Naive thymus-derived CD8-positive, alpha-beta T cell (primary cell): ENCODE measurements around the gene CATSPER3. TPM values are rescaled to one million over a fixed set of nuclear protein-coding genes. Genes with fewer than 3 reads are reported as not detected.
A peak's percentile ranks its signal among the peaks of the same experiment; 100 is the strongest.

ENCODE experiments used
- ATAC-seq, 2 donors: fragments of 150-1000 bp; cut with Tn5 transposase in 1 of 2; sonication (Bioruptor Pico), chemical (Tn5 transposase) in 1 of 2; 1 replicate in 1 of 2; 2 replicates in 1 of 2; pipeline ENCODE4 v1.10.0; 2021; ENCODE audit warnings: mild to moderate bottlenecking in 2 of 2, moderate library complexity in 2 of 2
- POLR2A ChIA-PET: fragments of 350-600 bp; sonication (Branson Sonifier 250); formaldehyde crosslinking; loops from one replicate; lab custom pipeline; 2021; ENCODE audit warnings: antibody characterized with exemption; lab: Charles Lee
- DNase-seq, 10 donors: peaks; one replicate each; pipeline versions ENCODE4 v3.0.0 to v3.0.0-alpha.2; 2020 to 2022
- H3K27ac Mint-ChIP-seq, 10 donors: one replicate each; pipeline ENCODE4 v1.8.0; 2020 to 2022; ENCODE audit warnings: mild to moderate bottlenecking in 10 of 10, mixed read lengths in 10 of 10, moderate library complexity in 4 of 10, inconsistent platforms in 1 of 10
- H3K27me3 Mint-ChIP-seq, 5 donors: one replicate each; pipeline ENCODE4 v1.8.0; 2021 to 2022; ENCODE audit warnings: mixed read lengths in 5 of 5
- H3K36me3 Mint-ChIP-seq, 3 donors: one replicate each; pipeline ENCODE4 v1.8.0; 2020 to 2022; ENCODE audit warnings: mixed read lengths in 3 of 3, mild to moderate bottlenecking in 2 of 3, inconsistent platforms in 1 of 3
- H3K4me1 Mint-ChIP-seq, 4 donors: one replicate each; pipeline ENCODE4 v1.8.0; 2021 to 2022; ENCODE audit warnings: mixed read lengths in 4 of 4
- H3K4me3 Mint-ChIP-seq, 10 donors: one replicate each; pipeline ENCODE4 v1.8.0; 2020 to 2022; ENCODE audit warnings: mild to moderate bottlenecking in 10 of 10, mixed read lengths in 10 of 10, moderate library complexity in 6 of 10, inconsistent platforms in 1 of 10
- H3K9me3 Mint-ChIP-seq, 9 donors: one replicate each; pipeline ENCODE4 v1.8.0; 2020 to 2022; ENCODE audit warnings: mixed read lengths in 9 of 9, mild to moderate bottlenecking in 3 of 9, inconsistent platforms in 1 of 9, moderate library complexity in 1 of 9
- polyA plus RNA-seq, 3 donors: library from polyadenylated mRNA; unstranded; fragments of 300-500 nt; fragmentation: Illumina TruSeq; gene quantifications; one replicate each; pipeline ENCODE4 v1.2.3, GENCODE V29; 2021
- total RNA-seq, 8 experiments: library from RNA in 2 of 8; stranded (reverse) in 2 of 8; gene quantifications; one replicate each; pipeline ENCODE4 v1.2.3 and lab custom pipeline; 2021 to 2026

Gene CATSPER3
- total and polyA plus RNA-seq, 5 experiments from 2014 or later = 0.67 to 0.80 (median 0.78) TPM; not detected in 2

GRCh38 chr5:135034236-135034962 lies 66.7 kb downstream of the CATSPER3 start:
- peak; percentile 28 to 32 for ATAC-seq
- peak in 1 of 10 donors; percentile 5 for DNase-seq
- Mint-ChIP-seq H3K27me3 (peaks cover 44 to 89% (median 68%) of the 10 kb centered on the region in 5 donors), H3K4me1 (peaks cover 23 to 52% (median 44%) of the 10 kb centered on the region in 4 donors), H3K36me3 (peaks cover 0 to 5% (median 4%) of the 10 kb centered on the region in 3 donors), H3K4me3 (peak overlapping the region; percentile 68 to 88 (median 82)), H3K27ac (no peak overlapping the region), H3K9me3 (peaks cover 0 to 5% (median 0%) of the 10 kb centered on the region in 9 donors)
- POLR2A ChIA-PET = interaction anchor here (0.6 kb wide), 1 partner anchor 400 kb away, joined by 3 read pairs; no protein-coding TSS in a partner anchor

GRCh38 chr5:135034963-135035677 lies 67.4 kb downstream of the CATSPER3 start:
- peaks cover 37 to 83% (median 63%) of the 10 kb centered on the region in 5 donors for H3K27me3 Mint-ChIP-seq
- ATAC-seq (no peak), DNase-seq (no peak)
- no peak overlapping the region for H3K27ac Mint-ChIP-seq
- H3K36me3 Mint-ChIP-seq = peaks cover 0 to 2% (median 0%) of the 10 kb centered on the region in 3 donors
- peak overlapping the region; percentile 68 to 88 (median 74) for H3K4me3 Mint-ChIP-seq
- peaks cover 0 to 3% (median 0%) of the 10 kb centered on the region in 9 donors for H3K9me3 Mint-ChIP-seq
- peaks cover 19 to 47% (median 41%) of the 10 kb centered on the region in 4 donors for H3K4me1 Mint-ChIP-seq
- POLR2A ChIA-PET = interaction anchor here (0.6 kb wide), 1 partner anchor 401 kb away, joined by 3 read pairs; no protein-coding TSS in a partner anchor

DNA sequence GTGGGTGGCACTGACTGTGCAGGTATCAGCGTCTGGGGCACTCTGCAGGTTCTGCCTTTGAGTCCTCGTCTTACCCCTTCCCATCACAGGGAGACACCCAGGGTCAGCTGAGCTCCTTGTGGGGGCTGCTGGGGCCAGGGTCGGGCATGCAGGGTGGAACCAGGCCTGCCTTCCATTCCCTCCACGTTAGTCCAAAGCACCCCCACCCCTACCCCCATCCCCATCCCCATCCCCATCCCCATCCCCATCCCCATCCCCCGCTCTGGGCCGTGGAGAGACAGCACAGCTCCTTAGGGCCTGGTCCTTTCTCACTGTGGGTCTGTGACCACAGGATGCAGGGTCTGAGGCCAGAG lies 67.9 kb downstream of the CATSPER3 start:
- POLR2A ChIA-PET = no interaction called here
- peaks cover 0 to 2% (median 0%) of the 10 kb centered on the region in 3 donors for H3K36me3 Mint-ChIP-seq
- peaks cover 33 to 83% (median 58%) of the 10 kb centered on the region in 5 donors for H3K27me3 Mint-ChIP-seq
- peak overlapping the region in 6 of 10 donors; percentile 39 to 88 (median 66) for H3K4me3 Mint-ChIP-seq
- H3K9me3 Mint-ChIP-seq = peaks cover 0 to 3% (median 0%) of the 10 kb centered on the region in 9 donors
- DNase-seq (no peak), ATAC-seq (no peak)
- H3K27ac Mint-ChIP-seq = no peak overlapping the region
- H3K4me1 Mint-ChIP-seq = peaks cover 16 to 47% (median 43%) of the 10 kb centered on the region in 4 donors

- POLR2A ChIA-PET = no interaction called here
- DNase-seq = no peak
- Mint-ChIP-seq H3K27me3 (peaks cover 35 to 83% (median 60%) of the 10 kb centered on the region in 5 donors), H3K36me3 (peaks cover 0 to 2% (median 0%) of the 10 kb centered on the region in 3 donors), H3K4me3 (peak overlapping the region in 3 of 10 donors; percentile 16 to 56 (median 26)), H3K9me3 (peaks cover 0 to 3% (median 0%) of the 10 kb centered on the region in 9 donors), H3K4me1 (peaks cover 12 to 43% (median 38%) of the 10 kb centered on the region in 4 donors), H3K27ac (no peak overlapping the region)
- no peak for ATAC-seq
Observed at GRCh38 chr5:135036405-135036804, 68.7 kb downstream of the CATSPER3 start.

DNA sequence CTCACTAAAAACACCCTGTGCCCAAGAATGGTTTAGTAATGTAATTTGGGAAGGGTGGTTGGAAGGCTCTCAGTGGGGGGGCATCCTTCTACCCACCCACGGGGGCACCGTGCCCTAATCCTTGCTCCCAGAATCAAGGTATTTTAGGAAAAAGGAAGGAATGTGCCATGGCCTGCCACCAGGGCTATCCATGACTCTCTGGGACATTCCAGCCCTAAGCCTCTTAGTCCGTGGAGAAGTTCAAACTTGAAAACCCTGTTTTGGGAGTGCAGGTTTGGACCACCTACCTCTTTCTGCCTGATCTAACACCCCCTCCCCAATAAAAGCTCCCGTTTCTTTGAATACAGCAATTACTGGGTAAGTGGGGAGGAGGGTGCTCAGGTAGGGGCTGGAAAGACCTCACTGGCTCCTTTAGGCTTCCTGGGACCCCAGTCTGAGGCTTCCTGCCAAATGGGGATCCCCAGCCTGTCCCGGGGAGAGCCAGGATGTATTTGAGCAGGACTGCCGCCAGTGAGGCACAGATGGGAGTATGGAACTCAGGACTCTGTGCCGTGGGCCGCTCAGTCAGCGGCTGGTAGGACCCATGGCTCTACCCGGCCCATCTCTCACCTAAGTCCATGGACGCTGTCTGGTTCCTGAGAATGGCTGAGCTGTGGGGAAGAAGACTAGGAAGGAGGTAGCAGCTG lies 70.0 kb downstream of the CATSPER3 start:
- no peaks in the 10 kb centered on the region for H3K9me3 Mint-ChIP-seq
- peaks cover 30 to 83% (median 63%) of the 10 kb centered on the region in 5 donors for H3K27me3 Mint-ChIP-seq
- H3K36me3 Mint-ChIP-seq = peaks cover 0 to 2% (median 0%) of the 10 kb centered on the region in 3 donors
- H3K4me1 Mint-ChIP-seq = peaks cover 9 to 34% (median 29%) of the 10 kb centered on the region in 4 donors
- H3K4me3 Mint-ChIP-seq = peak overlapping the region in 1 of 10 donors; percentile 18
- no peak overlapping the region for H3K27ac Mint-ChIP-seq
- ATAC-seq (no peak), DNase-seq (no peak)
- POLR2A ChIA-PET = no interaction called here

- H3K4me3 Mint-ChIP-seq = peak overlapping the region in 8 of 10 donors; percentile 22 to 64 (median 42)
- POLR2A ChIA-PET = interaction anchor here (1.2 kb wide), 1 partner anchor 14 kb away, joined by 3 read pairs; no protein-coding TSS in a partner anchor
- no peak for DNase-seq
- ATAC-seq = no peak
- peaks cover 7 to 29% (median 25%) of the 10 kb centered on the region in 4 donors for H3K4me1 Mint-ChIP-seq
- H3K27me3 Mint-ChIP-seq = peaks cover 31 to 83% (median 66%) of the 10 kb centered on the region in 5 donors
- no peak overlapping the region for H3K27ac Mint-ChIP-seq
- H3K36me3 Mint-ChIP-seq = peaks cover 0 to 2% (median 0%) of the 10 kb centered on the region in 3 donors
- H3K9me3 Mint-ChIP-seq = no peaks in the 10 kb centered on the region
Observed at GRCh38 chr5:135038205-135038812, 70.6 kb downstream of the CATSPER3 start.

DNA sequence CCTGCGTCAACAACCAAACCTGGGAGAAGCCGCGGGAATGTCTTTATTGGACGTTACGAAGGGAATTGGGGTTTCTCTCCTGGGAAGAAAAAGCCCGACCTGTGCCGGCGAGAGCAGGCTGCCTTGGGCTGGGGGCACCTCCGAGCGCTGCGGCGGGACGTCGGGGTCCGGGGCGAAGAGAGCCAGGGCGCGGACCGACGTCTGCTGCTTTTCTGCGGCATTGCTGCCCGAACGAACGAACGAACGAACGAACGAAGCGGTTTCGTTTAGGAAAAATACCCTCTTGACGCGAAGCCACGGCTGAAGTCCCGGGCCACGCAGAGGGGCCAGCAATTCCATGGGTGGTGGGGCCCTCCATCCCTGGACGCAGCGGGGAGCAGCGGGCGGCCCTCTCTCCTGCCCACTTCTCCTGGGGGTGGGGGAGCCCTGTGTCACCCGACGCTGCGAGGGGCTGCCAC lies 71.1 kb downstream of the CATSPER3 start:
- Mint-ChIP-seq H3K4me1 (peaks cover 6 to 28% (median 23%) of the 10 kb centered on the region in 4 donors), H3K27ac (no peak overlapping the region), H3K9me3 (no peaks in the 10 kb centered on the region), H3K4me3 (peak overlapping the region in 6 of 10 donors; percentile 4 to 64 (median 45)), H3K27me3 (peaks cover 35 to 85% (median 69%) of the 10 kb centered on the region in 5 donors), H3K36me3 (peaks cover 0 to 2% (median 0%) of the 10 kb centered on the region in 3 donors)
- DNase-seq (no peak), ATAC-seq (no peak)
- POLR2A ChIA-PET = interaction anchor here (1.2 kb wide), 1 partner anchor 14 kb away, joined by 3 read pairs; no protein-coding TSS in a partner anchor

- ATAC-seq (peak; percentile 39 to 56), DNase-seq (no peak)
- Mint-ChIP-seq H3K4me1 (peaks cover 4 to 26% (median 20%) of the 10 kb centered on the region in 4 donors), H3K27me3 (peaks cover 36 to 89% (median 73%) of the 10 kb centered on the region in 5 donors), H3K36me3 (peaks cover 0 to 2% (median 0%) of the 10 kb centered on the region in 3 donors), H3K9me3 (no peaks in the 10 kb centered on the region), H3K27ac (no peak overlapping the region), H3K4me3 (peak overlapping the region in 5 of 10 donors; percentile 33 to 58 (median 45))
- POLR2A ChIA-PET = interaction anchor here (1.2 kb wide), 1 partner anchor 15 kb away, joined by 3 read pairs; no protein-coding TSS in a partner anchor
Observed at GRCh38 chr5:135039271-135040033, 71.7 kb downstream of the CATSPER3 start.

- DNase-seq (no peak), ATAC-seq (no peak)
- no peaks in the 10 kb centered on the region for H3K9me3 Mint-ChIP-seq
- H3K27me3 Mint-ChIP-seq = peaks cover 32 to 89% (median 73%) of the 10 kb centered on the region in 5 donors
- peak overlapping the region in 7 of 10 donors; percentile 6 to 61 (median 40) for H3K4me3 Mint-ChIP-seq
- no peak overlapping the region for H3K27ac Mint-ChIP-seq
- H3K4me1 Mint-ChIP-seq = peaks cover under 1 to 23% (median 16%) of the 10 kb centered on the region in 4 donors
- POLR2A ChIA-PET = no interaction called here
- peaks cover 0 to under 1% (median 0%) of the 10 kb centered on the region in 3 donors for H3K36me3 Mint-ChIP-seq
Observed at GRCh38 chr5:135040034-135040332, 72.3 kb downstream of the CATSPER3 start.

DNA sequence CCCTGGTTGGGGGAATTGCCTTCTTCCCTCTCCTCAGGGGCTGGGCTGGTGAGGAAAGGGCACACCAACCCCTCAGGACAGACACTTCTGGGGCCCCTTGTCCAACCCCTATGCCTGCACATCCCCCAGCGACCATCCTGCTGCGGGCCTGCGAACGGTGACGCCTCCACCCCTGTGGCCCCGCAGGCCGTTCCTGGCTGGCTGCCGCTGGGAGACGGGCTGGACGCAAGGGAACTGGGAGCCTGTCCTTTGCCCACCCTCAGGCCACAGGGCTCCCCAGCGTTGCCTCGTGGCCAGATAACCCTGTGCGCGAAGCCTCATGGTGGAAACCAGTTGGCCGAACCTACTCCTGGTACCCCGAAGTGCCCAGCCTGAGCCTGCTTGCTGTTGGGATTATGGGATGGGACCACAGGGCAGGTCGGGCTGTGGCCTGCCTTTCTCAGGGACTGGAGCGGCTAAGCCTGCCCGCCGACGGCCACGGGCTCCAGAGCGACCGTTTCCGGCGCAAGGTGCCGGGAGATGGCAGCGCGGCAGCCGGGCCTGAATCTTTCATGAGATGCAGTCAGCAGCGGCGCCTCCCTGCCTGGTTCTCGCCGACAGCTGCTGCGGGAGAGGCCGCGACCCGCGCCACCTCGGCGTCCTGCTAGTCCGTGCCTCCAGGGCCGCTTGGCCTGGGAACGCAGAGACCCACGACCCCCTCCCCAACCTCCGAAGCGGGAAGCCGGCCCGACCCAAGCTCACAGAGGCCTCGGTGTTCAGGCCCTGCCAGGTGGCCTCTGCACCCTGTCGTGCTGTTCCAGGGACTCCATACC lies 72.8 kb downstream of the CATSPER3 start:
- H3K4me1 Mint-ChIP-seq = peaks cover 0 to 20% (median 12%) of the 10 kb centered on the region in 4 donors

More for the DNA sequence above, 72.8 kb downstream of the CATSPER3 start:
- Mint-ChIP-seq H3K27me3 (peaks cover 32 to 89% (median 72%) of the 10 kb centered on the region in 5 donors), H3K36me3 (no peaks in the 10 kb centered on the region), H3K9me3 (no peaks in the 10 kb centered on the region), H3K4me3 (peak overlapping the region in 7 of 10 donors; percentile 6 to 65 (median 55)), H3K27ac (no peak overlapping the region)
- ATAC-seq (peak in 1 of 2 donors; percentile 30), DNase-seq (no peak)
- POLR2A ChIA-PET = no interaction called here
